HepG2 (cell line): Measurements from ENCODE around the gene LHX5. TPM values are rescaled to one million over a fixed set of nuclear protein-coding genes. Genes with fewer than 3 reads are reported as not detected.

Experiments
- ATAC-seq: fragments of 200-7000 bp; cut with Tn5 transposase; 3 replicates; pipeline ENCODE4 v1.9.1; 2020; ENCODE audit warnings: mild to moderate bottlenecking, moderate library complexity
- BruUV-seq: library from RNA; stranded (reverse); fragments of 400-500 nt; replicated peaks from 2 replicates; lab custom pipeline; 2021; lab: Mats Ljungman, UMichigan
- CTCF ChIA-PET: fragments of 300-600 bp; formaldehyde crosslinking; extraction: SDS; loops from one replicate; lab custom pipeline; 2021; ENCODE audit warnings: low total read pairs, inconsistent platforms, low intra/inter-chr PET ratio; lab: Yijun Ruan, JAX
- POLR2A ChIA-PET: fragments of 350-600 bp; sonication (Branson Sonifier 250); formaldehyde crosslinking; loops from one replicate; lab custom pipeline; 2020; ENCODE audit warnings: antibody characterized with exemption, inconsistent platforms; lab: Yijun Ruan, JAX
- DNase-seq: peaks from one replicate; pipeline ENCODE4 v3.0.0-alpha.2; 2015; ENCODE audit warnings: low spot score
- FAIRE-seq: peaks from 3 replicates; lab custom pipeline; 2011; peaks lifted over from hg19 to GRCh38; lab: Jason Lieb, UNC
- H2AFZ ChIP-seq: one replicate; pipeline ENCODE4 v1.6.1; 2011; ENCODE audit warnings: low read length, inconsistent platforms
- H3K27ac ChIP-seq: fragments of 300-600 bp; 3 replicates; pipeline ENCODE4 v1.8.0; 2011; ENCODE audit warnings: mixed run types, mild to moderate bottlenecking, mixed read lengths, low read length, inconsistent platforms; ENCODE audit not compliant: insufficient read depth; ENCODE audit errors: extremely low read length
- H3K27me3 ChIP-seq, 2 experiments: fragments of 200-600 bp in 1 of 2; 2 replicates in 1 of 2; 3 replicates in 1 of 2; pipeline versions ENCODE4 v1.6.0 to v1.8.0; 2011; ENCODE audit warnings: low read length in 2 of 2, mild to moderate bottlenecking in 2 of 2, moderate library complexity in 2 of 2, inconsistent platforms in 1 of 2; ENCODE audit not compliant: insufficient read depth in 2 of 2, control insufficient read depth in 1 of 2
- H3K36me3 ChIP-seq, 2 experiments: fragments of 200-600 bp in 1 of 2; replicated peaks in 1 of 2; 2 replicates in 1 of 2; 3 replicates in 1 of 2; pipeline versions ENCODE4 v1.5.1 to v1.8.0; 2011; ENCODE audit warnings: low read length in 2 of 2, inconsistent platforms in 1 of 2; ENCODE audit not compliant: insufficient read depth in 2 of 2, control insufficient read depth in 1 of 2
- H3K4me1 ChIP-seq: 2 replicates; pipeline ENCODE4 v1.5.1; 2012; ENCODE audit warnings: low read length, inconsistent platforms; ENCODE audit not compliant: insufficient read depth
- H3K4me2 ChIP-seq: 2 replicates; pipeline ENCODE4 v1.6.0; 2011; ENCODE audit warnings: low read depth, low read length, inconsistent platforms
- H3K4me3 ChIP-seq, 3 experiments: fragments of 200-600 bp in 1 of 3; sonication (generic), shearing (Covaris generic) in 1 of 3; replicated peaks in 1 of 3; 2 replicates each; pipeline ENCODE4 v1.5.1; 2011 to 2016; ENCODE audit warnings: low read length in 3 of 3, inconsistent platforms in 2 of 3, low read depth in 2 of 3, mild to moderate bottlenecking in 2 of 3, control low read depth in 1 of 3, mixed read lengths in 1 of 3; ENCODE audit not compliant: insufficient read depth in 1 of 3
- H3K79me2 ChIP-seq: one replicate; pipeline ENCODE4 v1.6.1; 2011; ENCODE audit warnings: low read length, inconsistent platforms; ENCODE audit not compliant: insufficient read depth
- H3K9ac ChIP-seq: 2 replicates; pipeline ENCODE4 v1.6.0; 2011; ENCODE audit warnings: mild to moderate bottlenecking, low read depth, low read length, inconsistent platforms; ENCODE audit not compliant: insufficient read depth
- H3K9me3 ChIP-seq: 2 replicates; pipeline ENCODE4 v1.5.1; 2012; ENCODE audit warnings: mild to moderate bottlenecking, low read length
- H4K20me1 ChIP-seq: 2 replicates; pipeline ENCODE4 v1.6.0; 2011; ENCODE audit warnings: inconsistent platforms, mild to moderate bottlenecking, low read length, moderate library complexity; ENCODE audit not compliant: insufficient read depth
- AHR ChIP-seq: IDR thresholded peaks from 2 replicates; pipeline ENCODE4 v1.6.1; 2018; ENCODE audit warnings: missing genetic modification reagents, missing compliant biosample characterization
- CEBPB ChIP-seq: IDR thresholded peaks from 2 replicates; pipeline ENCODE4 v1.6.1; 2011; ENCODE audit warnings: low read depth, low read length, improper control_type of control experiment, borderline replicate concordance
- ELF4 ChIP-seq: sonication (generic); formaldehyde crosslinking; IDR thresholded peaks from 2 replicates; pipeline ENCODE4 v1.5.0; 2020; ENCODE audit warnings: missing genetic modification reagents, mild to moderate bottlenecking, moderate library complexity, borderline replicate concordance
- ELK4 ChIP-seq: sonication (generic); formaldehyde crosslinking; IDR thresholded peaks from 2 replicates; pipeline ENCODE4 v1.9.0; 2021; ENCODE audit warnings: missing genetic modification reagents, borderline replicate concordance
- HMG20A ChIP-seq: IDR thresholded peaks from 2 replicates; pipeline ENCODE4 v1.6.1; 2016; ENCODE audit warnings: borderline replicate concordance
- KDM6A ChIP-seq: IDR thresholded peaks from 2 replicates; pipeline ENCODE4 v1.6.1; 2016; ENCODE audit warnings: low read depth
- MBD4 ChIP-seq: IDR thresholded peaks from 2 replicates; pipeline ENCODE4 v1.6.1; 2012; ENCODE audit warnings: low read length, inconsistent platforms, borderline replicate concordance
- MTF2 ChIP-seq: sonication (generic); formaldehyde crosslinking; IDR thresholded peaks from 2 replicates; pipeline ENCODE4 v1.5.0; 2020; ENCODE audit warnings: missing genetic modification reagents, borderline replicate concordance
- NR2C2 ChIP-seq: sonication (generic); formaldehyde crosslinking; IDR thresholded peaks from 2 replicates; pipeline ENCODE4 v1.4.0; 2020; ENCODE audit warnings: missing genetic modification reagents, mild to moderate bottlenecking, moderate library complexity, borderline replicate concordance
- REPIN1 ChIP-seq: sonication (generic); formaldehyde crosslinking; IDR thresholded peaks from 2 replicates; pipeline ENCODE4 v1.8.0; 2022; ENCODE audit warnings: missing genetic modification reagents, low read depth, mild to moderate bottlenecking, borderline replicate concordance
- SSRP1 ChIP-seq: IDR thresholded peaks from 2 replicates; pipeline ENCODE4 v1.6.1; 2016; ENCODE audit warnings: control low read depth
- TP53 ChIP-seq: sonication (generic); formaldehyde crosslinking; conservative IDR thresholded peaks from 2 replicates; pipeline ENCODE4 v1.4.0; 2020; ENCODE audit warnings: missing genetic modification reagents
- ZNF562 ChIP-seq: sonication (generic); formaldehyde crosslinking; IDR thresholded peaks from 2 replicates; pipeline ENCODE4 v1.8.0; 2022; ENCODE audit warnings: missing genetic modification reagents, borderline replicate concordance
- ZNF790 ChIP-seq: sonication (generic); formaldehyde crosslinking; IDR thresholded peaks from 2 replicates; pipeline ENCODE4 v1.8.0; 2022; ENCODE audit warnings: missing genetic modification reagents, mild to moderate bottlenecking, borderline replicate concordance
- WGBS: methylation state at CpG from one replicate; pipeline ENCODE4 v1.1.6; 2017; ENCODE audit warnings: low lambda C conversion rate; 5-methylcytosine and 5-hydroxymethylcytosine counted together
- in situ Hi-C: cut with HindIII; loops from 2 replicates; pipeline ENCODE4 v1.10.0; 2017; ENCODE audit warnings: low pct_unique_long_range_greater_than_20kb; ENCODE audit not compliant: extremely low pct_ligation_motif_present
- intact Hi-C: fragments of 100-400 bp; cut with micrococcal nuclease; formaldehyde crosslinking; loops from one replicate; pipeline ENCODE4 v1.10.0; 2022; ENCODE audit not compliant: unreplicated experiment
- polyA plus RNA-seq, 8 experiments: library from polyadenylated mRNA; depleted of rRNA in 3 of 8; stranded (reverse) in 7 of 8; unstranded in 1 of 8; fragments of >200 nt; fragmentation: Illumina TruSeq in 4 of 8; extraction: Trizol in 4 of 8; gene quantifications; 2 replicates each; pipeline versions ENCODE4 v1.2.1 to v1.2.3, GENCODE V29; 2011 to 2016; ENCODE audit warnings: low read depth in 4 of 8, missing spikeins in 1 of 8, mixed read lengths in 1 of 8; ENCODE audit not compliant: insufficient read depth in 1 of 8
- total RNA-seq, 5 experiments: library from RNA; depleted of rRNA; stranded (reverse); fragments of >200 nt; fragmentation: Illumina TruSeq; extraction: Trizol; gene quantifications; 2 replicates each; pipeline ENCODE4 v1.2.3, GENCODE V29; 2016; ENCODE audit warnings: low read depth in 1 of 5
- TF ChIP-seq, protein P1 (sequence below): sonication (generic); formaldehyde crosslinking; IDR thresholded peaks from 2 replicates; pipeline ENCODE4 v1.5.0; 2020; ENCODE audit warnings: mild to moderate bottlenecking, missing genetic modification reagents

LHX5 gene
- total and polyA plus RNA-seq, 2 of the 13 experiments (the other 11 are each of a cell fraction or from before 2014, with no cell fraction given): not detected

GRCh38 chr12:113514602-113515001, 42.9 kb upstream of the LHX5 start:
- H3K27ac ChIP-seq: no peak overlapping the region
- H3K9ac ChIP-seq: no peak overlapping the region
- no peak for FAIRE-seq
- TF ChIP-seq MTF2 (CRISPR knock-in tag): no peak
- 0 out of 2 replicates have a peak, but pooled peaks have one; percentile 24 for TF ChIP-seq CEBPB
- no peak overlapping the region for H2AFZ ChIP-seq
- in situ Hi-C loops (no loop called here), intact Hi-C loops (loop anchor here (5.0 kb wide), 1 partner anchor 118 kb away; no protein-coding TSS in a partner anchor)
- DNase-seq: no peak
- BruUV-seq: no TSS peak
- peaks cover 4 to 34% of the 10 kb centered on the region in 2 experiments for H3K27me3 ChIP-seq
- no peak overlapping the region for H3K4me3 ChIP-seq
- POLR2A ChIA-PET: no interaction called here
- H4K20me1 ChIP-seq: no peaks in the 10 kb centered on the region
- ATAC-seq: no peak
- 0 out of 2 replicates have a peak, but pooled peaks cover 6% of the 10 kb centered on the region for H3K4me1 ChIP-seq
- WGBS: 27% methylated on average over 8 of the region's 8 CpGs
- H3K79me2 ChIP-seq: no peaks in the 10 kb centered on the region
- CTCF ChIA-PET: no interaction called here
- H3K9me3 ChIP-seq: no peaks in the 10 kb centered on the region
- no peaks in the 10 kb centered on the region for H3K36me3 ChIP-seq
- no peak overlapping the region for H3K4me2 ChIP-seq

GRCh38 chr12:113512568-113512967, 40.9 kb upstream of the LHX5 start:
- Histone ChIP-seq H3K27me3 (peaks cover 0 to 27% of the 10 kb centered on the region in 2 experiments; a peak in 4 of 5 replicates), H3K9me3 (no peaks in the 10 kb centered on the region), H3K4me2 (no peak overlapping the region), H3K4me1 (0 out of 2 replicates have a peak, but pooled peaks cover 6% of the 10 kb centered on the region), H3K9ac (no peak overlapping the region), H3K4me3 (no peak overlapping the region), H3K79me2 (no peaks in the 10 kb centered on the region), H3K36me3 (no peaks in the 10 kb centered on the region), H4K20me1 (no peaks in the 10 kb centered on the region), H3K27ac (no peak overlapping the region), H2AFZ (no peak overlapping the region)
- in situ Hi-C loops: no loop called here
- ATAC-seq (no peak; the same call in 2 of the 3 replicates), DNase-seq (no peak), FAIRE-seq (no peak)
- BruUV-seq: no TSS peak
- ChIA-PET CTCF (no interaction called here), POLR2A (no interaction called here)
- 0% methylated on average over 2 of the region's 3 CpGs for WGBS
- intact Hi-C loops: loop anchor here (5.0 kb wide), 1 partner anchor 120 kb away; no protein-coding TSS in a partner anchor
- TF ChIP-seq ZNF562 (CRISPR knock-in tag) (no peak), ELF4 (CRISPR knock-in tag) (no peak), ELK4 (CRISPR knock-in tag) (no peak), TP53 (no peak), NR2C2 (CRISPR knock-in tag) (no peak), REPIN1 (CRISPR knock-in tag) (no peak), SSRP1 (no peak), MBD4 (no peak), KDM6A (CRISPR knock-in tag) (no peak), HMG20A (CRISPR knock-in tag) (no peak), AHR (CRISPR knock-in tag) (no peak), ZNF790 (CRISPR knock-in tag) (no peak)
- TF ChIP-seq, protein P1, sequence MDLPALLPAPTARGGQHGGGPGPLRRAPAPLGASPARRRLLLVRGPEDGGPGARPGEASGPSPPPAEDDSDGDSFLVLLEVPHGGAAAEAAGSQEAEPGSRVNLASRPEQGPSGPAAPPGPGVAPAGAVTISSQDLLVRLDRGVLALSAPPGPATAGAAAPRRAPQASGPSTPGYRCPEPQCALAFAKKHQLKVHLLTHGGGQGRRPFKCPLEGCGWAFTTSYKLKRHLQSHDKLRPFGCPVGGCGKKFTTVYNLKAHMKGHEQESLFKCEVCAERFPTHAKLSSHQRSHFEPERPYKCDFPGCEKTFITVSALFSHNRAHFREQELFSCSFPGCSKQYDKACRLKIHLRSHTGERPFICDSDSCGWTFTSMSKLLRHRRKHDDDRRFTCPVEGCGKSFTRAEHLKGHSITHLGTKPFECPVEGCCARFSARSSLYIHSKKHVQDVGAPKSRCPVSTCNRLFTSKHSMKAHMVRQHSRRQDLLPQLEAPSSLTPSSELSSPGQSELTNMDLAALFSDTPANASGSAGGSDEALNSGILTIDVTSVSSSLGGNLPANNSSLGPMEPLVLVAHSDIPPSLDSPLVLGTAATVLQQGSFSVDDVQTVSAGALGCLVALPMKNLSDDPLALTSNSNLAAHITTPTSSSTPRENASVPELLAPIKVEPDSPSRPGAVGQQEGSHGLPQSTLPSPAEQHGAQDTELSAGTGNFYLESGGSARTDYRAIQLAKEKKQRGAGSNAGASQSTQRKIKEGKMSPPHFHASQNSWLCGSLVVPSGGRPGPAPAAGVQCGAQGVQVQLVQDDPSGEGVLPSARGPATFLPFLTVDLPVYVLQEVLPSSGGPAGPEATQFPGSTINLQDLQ (CRISPR knock-in tag): no peak
